PC-9 (cell line): ENCODE measurements around the gene MB21D2.

Experiments used
- EZH2 ChIP-seq: fragments of 200-600 bp; sonication (generic); IDR thresholded peaks from 2 replicates; pipeline ENCODE4 v1.8.0; 2017; ENCODE audit warnings: antibody characterized with exemption, low read depth
- TF ChIP-seq, protein P1 (sequence below): fragments of 200-600 bp; sonication (generic); conservative IDR thresholded peaks from 2 replicates; pipeline ENCODE4 v1.6.1; 2017; ENCODE audit warnings: mixed run types, antibody characterized with exemption, mild to moderate bottlenecking, moderate library complexity

DNA sequence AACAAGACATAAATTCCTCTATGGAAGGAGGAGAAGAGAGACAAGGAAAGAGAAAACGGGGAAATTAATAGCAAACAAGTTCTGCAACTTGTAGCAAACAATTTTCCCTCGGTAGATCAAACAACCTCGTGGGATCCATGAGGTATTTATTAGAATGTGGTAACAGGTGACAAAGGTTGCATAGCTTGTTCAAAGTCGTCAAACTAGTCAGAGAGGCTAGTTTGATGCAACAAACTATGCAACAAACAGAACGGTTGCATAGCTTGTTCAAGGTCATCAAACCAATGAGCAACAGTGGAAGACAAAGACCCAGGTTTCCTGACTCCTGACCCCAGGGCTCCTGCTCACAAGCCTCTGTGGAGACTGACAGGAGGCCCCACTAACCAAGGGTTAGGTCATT is 20.7 kb downstream of the MB21D2 start:
- TF ChIP-seq, protein P1, sequence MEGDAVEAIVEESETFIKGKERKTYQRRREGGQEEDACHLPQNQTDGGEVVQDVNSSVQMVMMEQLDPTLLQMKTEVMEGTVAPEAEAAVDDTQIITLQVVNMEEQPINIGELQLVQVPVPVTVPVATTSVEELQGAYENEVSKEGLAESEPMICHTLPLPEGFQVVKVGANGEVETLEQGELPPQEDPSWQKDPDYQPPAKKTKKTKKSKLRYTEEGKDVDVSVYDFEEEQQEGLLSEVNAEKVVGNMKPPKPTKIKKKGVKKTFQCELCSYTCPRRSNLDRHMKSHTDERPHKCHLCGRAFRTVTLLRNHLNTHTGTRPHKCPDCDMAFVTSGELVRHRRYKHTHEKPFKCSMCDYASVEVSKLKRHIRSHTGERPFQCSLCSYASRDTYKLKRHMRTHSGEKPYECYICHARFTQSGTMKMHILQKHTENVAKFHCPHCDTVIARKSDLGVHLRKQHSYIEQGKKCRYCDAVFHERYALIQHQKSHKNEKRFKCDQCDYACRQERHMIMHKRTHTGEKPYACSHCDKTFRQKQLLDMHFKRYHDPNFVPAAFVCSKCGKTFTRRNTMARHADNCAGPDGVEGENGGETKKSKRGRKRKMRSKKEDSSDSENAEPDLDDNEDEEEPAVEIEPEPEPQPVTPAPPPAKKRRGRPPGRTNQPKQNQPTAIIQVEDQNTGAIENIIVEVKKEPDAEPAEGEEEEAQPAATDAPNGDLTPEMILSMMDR = no peak
- TF ChIP-seq EZH2 = no peak
